A673 (cell line): ENCODE measurements around the gene CFAP97D1. TPM values are rescaled to one million over a fixed set of nuclear protein-coding genes. Genes with fewer than 3 reads are reported as not detected.

Experiments used
- BruUV-seq: library from RNA; stranded (reverse); fragments of 400-500 nt; replicated peaks from 2 replicates; lab custom pipeline; 2021; lab: Mats Ljungman, UMichigan
- CTCF ChIA-PET: fragments of 300-600 bp; sonication (Branson Sonifier 250); formaldehyde crosslinking; loops from one replicate; lab custom pipeline; 2022; ENCODE audit warnings: antibody characterized with exemption; lab: Charles Lee
- POLR2A ChIA-PET: fragments of 300-600 bp; sonication (Branson Sonifier 250); formaldehyde crosslinking; loops from one replicate; lab custom pipeline; 2022; ENCODE audit warnings: antibody characterized with exemption; ENCODE audit not compliant: low non-redundant PET; lab: Charles Lee
- DNase-seq: peaks from one replicate; pipeline ENCODE4 v3.0.0-alpha.2; 2015; ENCODE audit warnings: low spot score
- H3K27ac ChIP-seq: fragments of 200-600 bp; sonication (generic); 2 replicates; pipeline ENCODE4 v1.5.1; 2016; ENCODE audit warnings: mixed run types, low read depth, mild to moderate bottlenecking, mixed read lengths, antibody characterized with exemption, low read length; ENCODE audit not compliant: poor library complexity, severe bottlenecking
- H3K27me3 ChIP-seq: fragments of 200-600 bp; sonication (generic); replicated peaks from 2 replicates; pipeline ENCODE4 v1.6.1; 2017; ENCODE audit warnings: mixed run types, low read depth, mild to moderate bottlenecking, mixed read lengths, antibody characterized with exemption, low read length; ENCODE audit not compliant: insufficient read depth, poor library complexity
- H3K36me3 ChIP-seq: fragments of 200-600 bp; sonication (generic); 2 replicates; pipeline ENCODE4 v1.6.1; 2016; ENCODE audit warnings: mixed run types, mild to moderate bottlenecking, mixed read lengths, antibody characterized with exemption, low read length; ENCODE audit not compliant: insufficient read depth, poor library complexity, severe bottlenecking
- H3K4me1 ChIP-seq: fragments of 200-600 bp; sonication (generic); 2 replicates; pipeline ENCODE4 v1.6.1; 2017; ENCODE audit warnings: mixed run types, mild to moderate bottlenecking, mixed read lengths, antibody characterized with exemption, low read length; ENCODE audit not compliant: insufficient read depth, poor library complexity, severe bottlenecking
- H3K4me3 ChIP-seq: fragments of 200-600 bp; sonication (generic); 2 replicates; pipeline ENCODE4 v1.5.1; 2016; ENCODE audit warnings: low read depth, mixed run types, mild to moderate bottlenecking, mixed read lengths, low read length; ENCODE audit not compliant: poor library complexity, severe bottlenecking
- H3K9me3 ChIP-seq: fragments of 200-600 bp; sonication (generic); 2 replicates; pipeline ENCODE4 v1.6.1; 2016; ENCODE audit warnings: mixed run types, low read depth, mild to moderate bottlenecking, mixed read lengths, antibody characterized with exemption, low read length; ENCODE audit not compliant: poor library complexity, severe bottlenecking
- EZH2 ChIP-seq: fragments of 200-600 bp; sonication (generic); IDR thresholded peaks from 2 replicates; pipeline ENCODE4 v1.6.1; 2017; ENCODE audit warnings: borderline replicate concordance, low read depth, mild to moderate bottlenecking, mixed read lengths, antibody characterized with exemption, low read length; ENCODE audit not compliant: poor library complexity, severe bottlenecking
- intact Hi-C: fragments of 100-400 bp; cut with micrococcal nuclease; formaldehyde crosslinking; loops from one replicate; pipeline ENCODE4 v1.10.0; 2022; ENCODE audit not compliant: unreplicated experiment
- total RNA-seq: library from RNA; stranded (reverse); gene quantifications from 2 replicates; pipeline ENCODE4 v1.2.3, GENCODE V29; 2021
- TF ChIP-seq, protein P1 (sequence below): fragments of 300-800, 200-600 bp; sonication (generic); conservative IDR thresholded peaks from 2 replicates; pipeline ENCODE4 v1.5.1; 2017; ENCODE audit warnings: low read depth, mild to moderate bottlenecking, antibody characterized with exemption, low read length, moderate library complexity, mixed read lengths

The CFAP97D1 gene
- total RNA-seq, 1 experiment from 2014 or later = not detected

DNA sequence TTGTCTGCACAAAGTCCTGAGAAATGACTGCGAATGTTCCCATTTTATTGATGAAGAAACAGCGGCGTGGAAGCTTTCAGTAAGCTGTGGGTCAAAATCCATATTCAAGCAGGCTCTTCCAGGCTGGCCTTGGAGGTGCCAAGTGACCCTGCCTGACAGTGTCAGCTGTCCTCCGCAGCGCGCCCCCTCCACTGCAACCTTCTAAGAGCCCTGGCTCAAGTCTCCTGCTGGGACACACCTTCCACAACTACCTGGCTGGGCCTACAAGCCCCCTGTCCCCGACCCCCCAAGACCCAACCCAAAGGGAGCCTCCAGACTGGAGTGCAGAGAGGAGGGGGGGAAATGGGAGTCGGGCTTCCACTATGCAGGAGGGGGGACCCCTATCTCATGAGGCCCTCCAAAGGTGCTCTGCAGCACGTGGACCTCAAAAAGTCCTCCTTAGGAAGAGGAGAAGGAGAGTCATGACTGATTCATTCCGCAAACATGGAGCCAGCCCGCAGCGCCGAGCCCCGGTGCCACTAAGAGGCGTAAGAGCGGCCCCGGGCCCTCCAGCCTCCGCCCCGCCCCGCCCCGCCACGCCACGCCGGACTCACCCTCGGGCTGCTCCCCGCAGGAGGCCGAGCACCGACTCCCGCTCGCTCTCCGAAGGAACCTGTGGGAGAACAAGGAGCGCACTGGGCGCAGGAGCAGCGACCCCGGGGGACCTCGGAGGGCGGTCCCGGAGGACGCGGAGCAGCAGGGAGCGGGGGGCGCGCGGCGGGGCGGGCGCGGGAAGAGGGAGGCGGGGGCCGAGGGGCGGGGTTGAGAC lies 52.1 kb downstream of the CFAP97D1 start:
- BruUV-seq = no TSS peak
- peak overlapping the region; percentile 58 for H3K4me3 ChIP-seq
- peak overlapping the region; percentile 68 for H3K27ac ChIP-seq
- intact Hi-C loops = no loop called here
- ChIA-PET POLR2A (no interaction called here), CTCF (no interaction called here)
- TF ChIP-seq, protein P1, sequence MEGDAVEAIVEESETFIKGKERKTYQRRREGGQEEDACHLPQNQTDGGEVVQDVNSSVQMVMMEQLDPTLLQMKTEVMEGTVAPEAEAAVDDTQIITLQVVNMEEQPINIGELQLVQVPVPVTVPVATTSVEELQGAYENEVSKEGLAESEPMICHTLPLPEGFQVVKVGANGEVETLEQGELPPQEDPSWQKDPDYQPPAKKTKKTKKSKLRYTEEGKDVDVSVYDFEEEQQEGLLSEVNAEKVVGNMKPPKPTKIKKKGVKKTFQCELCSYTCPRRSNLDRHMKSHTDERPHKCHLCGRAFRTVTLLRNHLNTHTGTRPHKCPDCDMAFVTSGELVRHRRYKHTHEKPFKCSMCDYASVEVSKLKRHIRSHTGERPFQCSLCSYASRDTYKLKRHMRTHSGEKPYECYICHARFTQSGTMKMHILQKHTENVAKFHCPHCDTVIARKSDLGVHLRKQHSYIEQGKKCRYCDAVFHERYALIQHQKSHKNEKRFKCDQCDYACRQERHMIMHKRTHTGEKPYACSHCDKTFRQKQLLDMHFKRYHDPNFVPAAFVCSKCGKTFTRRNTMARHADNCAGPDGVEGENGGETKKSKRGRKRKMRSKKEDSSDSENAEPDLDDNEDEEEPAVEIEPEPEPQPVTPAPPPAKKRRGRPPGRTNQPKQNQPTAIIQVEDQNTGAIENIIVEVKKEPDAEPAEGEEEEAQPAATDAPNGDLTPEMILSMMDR = no peak
- H3K36me3 ChIP-seq = no peaks in the 10 kb centered on the region
- peak; percentile 14 for DNase-seq
- no peaks in the 10 kb centered on the region for H3K9me3 ChIP-seq
- H3K27me3 ChIP-seq = no peaks in the 10 kb centered on the region
- H3K4me1 ChIP-seq = no peaks in the 10 kb centered on the region

GRCh38 chr17:43832976-43833829 lies 53.0 kb downstream of the CFAP97D1 start, which contains the start of gene MPP3:
TSS of gene MPP3 (minus strand) at chr17:43833146. CDS start at chr17:43831906, 1,240 bp downstream.
- Histone ChIP-seq H3K4me1 (no peaks in the 10 kb centered on the region), H3K27ac (peak within 1 kb of the TSS; percentile 68), H3K36me3 (no peaks in the 10 kb centered on the region), H3K4me3 (peak within 1 kb of the TSS; percentile 58), H3K27me3 (no peaks in the 10 kb centered on the region), H3K9me3 (no peaks in the 10 kb centered on the region)
- TF ChIP-seq, protein P1 = no peak
- intact Hi-C loops = no loop called here
- ChIA-PET CTCF (interaction anchor here (0.5 kb wide), 1 partner anchor 13 kb away, joined by 3 read pairs; no protein-coding TSS in a partner anchor), POLR2A (no interaction called here)
- BruUV-seq = no TSS peak
- peak; percentile 71 for DNase-seq

DNA sequence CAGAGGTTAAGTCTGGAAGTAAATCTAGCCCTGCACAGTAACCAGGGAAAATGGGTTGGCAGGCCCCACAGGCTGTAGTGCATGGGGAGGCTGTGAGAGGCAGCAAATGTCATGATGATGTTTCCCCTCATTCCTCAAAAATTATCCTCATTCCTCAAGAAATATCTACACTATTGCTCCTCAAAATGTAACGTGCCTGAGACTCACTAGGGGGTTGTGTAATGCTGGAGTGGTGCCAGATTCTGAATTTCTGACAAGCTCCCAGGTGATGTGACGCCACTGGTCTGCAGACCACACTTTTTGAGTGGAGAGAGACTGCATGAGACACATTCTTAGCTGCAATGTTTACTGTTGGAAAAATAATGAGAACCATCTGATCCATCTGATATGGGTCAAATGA lies 53.9 kb downstream of the CFAP97D1 start:
- H3K27ac ChIP-seq = no peak overlapping the region
- DNase-seq = no peak
- no peaks in the 10 kb centered on the region for H3K9me3 ChIP-seq
- POLR2A ChIA-PET = no interaction called here
- intact Hi-C loops = no loop called here
- TF ChIP-seq, protein P1 = no peak
- no peak for TF ChIP-seq EZH2
- no TSS peak for BruUV-seq
- CTCF ChIA-PET = interaction anchor here (0.5 kb wide), 1 partner anchor 12 kb away, joined by 3 read pairs; no protein-coding TSS in a partner anchor
- H3K36me3 ChIP-seq = no peaks in the 10 kb centered on the region
- H3K4me1 ChIP-seq = no peaks in the 10 kb centered on the region
- H3K27me3 ChIP-seq = no peaks in the 10 kb centered on the region
- no peak overlapping the region for H3K4me3 ChIP-seq

Other genes starting within 250 kb of the CFAP97D1 start
- gene ETV4, start 234.1 kb upstream of the CFAP97D1 start, total RNA-seq = 25.7 and 31.2 TPM in 2 replicates
- 0.82 and 1.1 TPM in 2 replicates for gene MEOX1, start 118.5 kb upstream of the CFAP97D1 start, total RNA-seq
- gene SOST, start 21.6 kb upstream of the CFAP97D1 start, total RNA-seq = not detected in 2 replicates
- gene DUSP3, start 1.5 kb upstream of the CFAP97D1 start, total RNA-seq = 20.4 and 22.9 TPM in 2 replicates
- 5.7 and 7.7 TPM in 2 replicates for gene MPP3, start 52.7 kb downstream of the CFAP97D1 start, total RNA-seq
- gene CD300LG, start 66.7 kb downstream of the CFAP97D1 start, total RNA-seq = not detected in 2 replicates
- 2.6 and 4.0 TPM in 2 replicates for gene MPP2, start 127.1 kb downstream of the CFAP97D1 start, total RNA-seq
- gene PPY, start 162.0 kb downstream of the CFAP97D1 start, total RNA-seq = not detected in 2 replicates
- gene PYY, start 173.5 kb downstream of the CFAP97D1 start, total RNA-seq = not detected in 2 replicates
- 0.24 and 0.50 TPM in 2 replicates for gene NAGS, start 224.2 kb downstream of the CFAP97D1 start, total RNA-seq
- 12.7 TPM in 2 replicates for gene TMEM101, start 234.5 kb downstream of the CFAP97D1 start, total RNA-seq